Breast epithelium (tissue), 3 donors: ENCODE results near the gene COA1.

Source experiments
- CTCF ChIP-seq, 3 donors: fragments of 450-650 bp; IDR thresholded peaks; one replicate each; pipeline ENCODE4 v1.5.1; 2016 to 2017; ENCODE audit warnings: antibody characterized with exemption in 3 of 3, mild to moderate bottlenecking in 3 of 3, moderate library complexity in 3 of 3
- POLR2AphosphoS5 ChIP-seq, 3 donors: sonication (generic); formaldehyde crosslinking; IDR thresholded peaks; one replicate each; pipeline ENCODE4 v1.6.1; 2017; ENCODE audit warnings: antibody characterized with exemption in 3 of 3

GRCh38 chr7:43678315-43678714 is 51.0 kb downstream of the COA1 start:
- TF ChIP-seq CTCF (IDR thresholded peaks at IDR 0.05) (no peak), POLR2AphosphoS5 (IDR thresholded peaks at IDR 0.05) (no peak)
